ENCODE results near the gene RHOF. TPM values are rescaled to one million over a fixed set of nuclear protein-coding genes. Genes with fewer than 3 reads are reported as not detected.

The RHOF gene
- total and polyA plus RNA-seq, 9 donors: 3.7 to 37.3 (median 15.8) TPM

DNA sequence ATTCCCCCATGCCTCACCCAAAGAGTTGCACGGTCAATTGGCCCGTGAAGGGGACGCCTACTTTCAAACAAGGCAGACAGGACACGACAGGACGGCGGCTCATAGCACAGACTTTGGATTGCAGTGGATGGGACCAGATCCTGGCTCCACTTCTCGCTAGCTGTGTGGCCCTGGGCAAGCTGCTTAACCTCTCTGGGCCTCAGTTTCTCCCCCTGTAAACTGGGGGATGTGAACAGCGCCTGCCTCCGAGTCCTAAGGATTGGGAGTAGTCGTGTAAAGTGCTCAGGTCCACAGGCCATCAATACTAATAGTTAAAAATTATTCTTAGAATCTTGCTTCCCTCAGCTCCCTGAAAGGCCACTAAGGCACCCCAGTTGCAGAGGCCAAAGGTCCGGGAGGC lies 13.1 kb downstream of the RHOF start:
- Histone ChIP-seq H3K36me3 (no peaks in the 10 kb centered on the region), H3K4me3 (no peak overlapping the region), H3K9me3 (no peaks in the 10 kb centered on the region), H3K4me1 (ENCODE audit: insufficient read depth) (peaks cover 2% of the 10 kb centered on the region), H3K27me3 (no peaks in the 10 kb centered on the region), H3K27ac (no peak overlapping the region)
- 84 to 95% (median 94%) methylated on average over 11 of the region's 11 CpGs for WGBS, 3 donors
- TF ChIP-seq POLR2A (IDR thresholded peaks at IDR 0.05): no peak
- TF ChIP-seq EP300 (IDR thresholded peaks at IDR 0.05): no peak
- no peak for DNase-seq
- intact Hi-C loops (cut with DNase I): no loop called here

DNA sequence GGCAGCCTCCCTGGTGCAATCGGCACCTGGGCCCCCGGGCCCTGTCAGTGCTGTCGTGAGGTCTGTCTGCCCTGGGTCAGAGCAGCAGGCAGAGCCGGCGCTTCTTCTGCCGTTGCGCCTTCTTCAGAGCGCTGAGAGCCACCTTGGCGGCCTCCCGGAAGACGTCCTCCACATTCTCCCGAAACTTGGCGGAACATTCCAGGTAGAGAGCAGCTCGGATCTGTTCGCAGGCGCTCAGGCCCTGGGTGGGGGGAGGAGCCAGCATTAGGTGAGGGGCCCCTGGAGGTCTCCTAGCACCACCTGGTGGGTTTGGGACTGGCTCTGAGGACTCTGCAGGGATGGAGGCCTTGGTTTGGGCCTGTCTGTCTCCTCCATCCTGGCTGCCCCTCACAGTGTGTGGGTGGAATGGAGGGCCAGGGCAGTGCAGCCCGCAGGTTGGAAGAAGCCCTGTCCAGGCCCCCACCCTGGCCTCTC lies 14.0 kb downstream of the RHOF start:
- no peak overlapping the region for H3K27ac ChIP-seq
- H3K4me1 ChIP-seq (ENCODE audit: insufficient read depth): peaks cover 2% of the 10 kb centered on the region
- DNase-seq: no peak
- intact Hi-C loops (cut with DNase I): loop anchor here in 1 of 4 donors (5.0 kb wide), 1 partner anchor 82 kb away; no protein-coding TSS in a partner anchor
- no peaks in the 10 kb centered on the region for H3K36me3 ChIP-seq
- no peak overlapping the region for H3K4me3 ChIP-seq
- TF ChIP-seq, protein P1, sequence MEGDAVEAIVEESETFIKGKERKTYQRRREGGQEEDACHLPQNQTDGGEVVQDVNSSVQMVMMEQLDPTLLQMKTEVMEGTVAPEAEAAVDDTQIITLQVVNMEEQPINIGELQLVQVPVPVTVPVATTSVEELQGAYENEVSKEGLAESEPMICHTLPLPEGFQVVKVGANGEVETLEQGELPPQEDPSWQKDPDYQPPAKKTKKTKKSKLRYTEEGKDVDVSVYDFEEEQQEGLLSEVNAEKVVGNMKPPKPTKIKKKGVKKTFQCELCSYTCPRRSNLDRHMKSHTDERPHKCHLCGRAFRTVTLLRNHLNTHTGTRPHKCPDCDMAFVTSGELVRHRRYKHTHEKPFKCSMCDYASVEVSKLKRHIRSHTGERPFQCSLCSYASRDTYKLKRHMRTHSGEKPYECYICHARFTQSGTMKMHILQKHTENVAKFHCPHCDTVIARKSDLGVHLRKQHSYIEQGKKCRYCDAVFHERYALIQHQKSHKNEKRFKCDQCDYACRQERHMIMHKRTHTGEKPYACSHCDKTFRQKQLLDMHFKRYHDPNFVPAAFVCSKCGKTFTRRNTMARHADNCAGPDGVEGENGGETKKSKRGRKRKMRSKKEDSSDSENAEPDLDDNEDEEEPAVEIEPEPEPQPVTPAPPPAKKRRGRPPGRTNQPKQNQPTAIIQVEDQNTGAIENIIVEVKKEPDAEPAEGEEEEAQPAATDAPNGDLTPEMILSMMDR (IDR thresholded peaks at IDR 0.05): no peak
- no peak for TF ChIP-seq POLR2A (IDR thresholded peaks at IDR 0.05)
- no peak for TF ChIP-seq EP300 (IDR thresholded peaks at IDR 0.05)
- no peaks in the 10 kb centered on the region for H3K27me3 ChIP-seq
- H3K9me3 ChIP-seq: no peaks in the 10 kb centered on the region
- WGBS, 3 donors: 88 to 89% (median 89%) methylated on average over 17 of the region's 17 CpGs

DNA sequence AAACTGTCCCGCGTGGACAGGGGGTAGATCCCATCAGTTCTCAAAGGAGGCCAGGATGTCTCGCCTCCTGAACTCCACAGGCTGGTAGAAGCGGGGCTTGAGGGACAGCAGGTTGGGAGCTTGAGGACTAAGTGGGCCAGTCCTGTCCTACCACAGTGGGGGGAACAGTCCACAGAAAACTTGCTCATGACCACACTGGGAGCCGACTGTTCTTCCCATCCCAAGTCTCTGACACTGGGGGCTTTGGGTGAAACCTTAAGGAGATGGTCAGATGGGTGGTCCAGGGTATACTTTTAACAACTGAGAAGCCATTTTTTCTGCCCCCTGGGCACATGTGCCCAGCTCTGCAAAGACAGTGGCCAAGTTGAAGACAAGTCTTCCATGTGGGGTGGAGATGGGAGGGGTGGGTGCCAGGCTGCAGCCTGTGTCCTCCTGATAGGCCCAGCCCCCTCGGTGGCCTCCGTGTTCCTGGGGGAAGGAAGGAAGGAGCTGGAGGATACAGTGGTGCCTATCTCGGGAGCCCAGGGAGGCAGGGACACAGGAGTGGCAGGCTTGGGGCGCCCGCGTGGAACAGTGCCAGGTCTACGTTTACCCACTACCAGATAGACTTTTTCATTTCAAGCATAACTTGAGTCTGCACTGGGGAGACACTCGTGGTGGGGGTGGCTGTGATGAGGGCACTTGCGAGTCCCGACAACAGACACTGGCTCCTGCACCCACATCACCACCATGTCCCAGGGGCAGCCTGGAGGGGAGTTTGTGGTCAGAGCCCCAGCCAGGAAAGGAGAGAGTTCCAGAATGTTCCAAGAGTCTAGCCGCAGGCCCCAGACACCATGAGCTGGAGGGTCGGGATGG lies 14.7 kb downstream of the RHOF start:
- intact Hi-C loops (cut with DNase I): loop anchor here in 1 of 4 donors (5.0 kb wide), 1 partner anchor 81 kb away; no protein-coding TSS in a partner anchor
- TF ChIP-seq, protein P1 (IDR thresholded peaks at IDR 0.05): no peak
- TF ChIP-seq EP300 (IDR thresholded peaks at IDR 0.05) (no peak), POLR2A (IDR thresholded peaks at IDR 0.05) (no peak)
- H3K4me3 ChIP-seq: no peak overlapping the region
- no peaks in the 10 kb centered on the region for H3K27me3 ChIP-seq
- peaks cover 2% of the 10 kb centered on the region for H3K4me1 ChIP-seq (ENCODE audit: insufficient read depth)
- 82 to 85% (median 85%) methylated on average over 17 of the region's 17 CpGs for WGBS, 3 donors
- DNase-seq: no peak
- H3K36me3 ChIP-seq: no peaks in the 10 kb centered on the region
- H3K9me3 ChIP-seq: no peaks in the 10 kb centered on the region
- no peak overlapping the region for H3K27ac ChIP-seq

DNA sequence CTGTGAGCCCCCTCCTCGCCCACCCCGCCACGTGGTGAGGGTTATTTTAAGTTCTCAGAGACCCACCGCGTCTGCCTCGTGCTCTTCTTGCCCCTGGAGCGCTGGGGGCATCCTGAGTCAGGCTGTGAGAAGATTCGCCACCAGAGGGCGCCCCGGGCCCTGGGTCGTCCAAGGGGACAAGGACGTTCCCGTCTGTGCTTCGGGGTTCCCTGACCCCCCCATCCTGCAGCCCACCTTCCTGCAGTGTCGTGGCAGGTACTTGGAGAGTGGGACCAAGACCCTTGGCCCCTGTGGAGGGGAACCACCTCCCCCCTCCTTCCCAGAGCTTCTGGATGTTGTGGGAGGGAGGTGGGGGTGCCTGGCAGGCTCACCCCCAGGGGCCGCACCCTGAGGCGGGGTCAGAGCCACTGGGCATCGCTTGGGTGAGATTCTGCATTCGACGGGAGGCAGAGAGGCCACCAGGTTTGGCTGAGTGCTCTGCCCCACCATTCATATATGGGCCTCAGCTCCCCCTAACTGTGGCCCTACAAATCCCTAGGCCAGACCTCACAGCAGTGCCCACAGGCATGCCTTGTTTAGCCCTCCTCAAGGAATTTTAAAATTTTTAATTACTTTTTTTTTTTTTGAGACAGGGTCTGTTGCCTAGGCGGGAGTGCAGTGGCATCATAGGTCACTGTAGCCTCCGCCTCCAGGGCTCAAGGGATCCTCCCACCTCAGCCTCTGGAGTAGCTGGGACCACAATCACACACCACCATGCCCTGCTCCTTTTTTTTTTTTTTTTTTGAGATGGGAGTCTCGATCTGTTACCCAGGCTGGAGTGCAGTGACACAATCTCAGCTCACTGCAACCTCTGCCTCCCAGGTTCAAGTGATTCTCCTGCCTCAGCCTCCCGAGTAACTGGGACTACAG lies 17.0 kb downstream of the RHOF start:
- Histone ChIP-seq H3K4me1 (ENCODE audit: insufficient read depth) (no peaks in the 10 kb centered on the region), H3K27ac (no peak overlapping the region), H3K4me3 (no peak overlapping the region), H3K9me3 (no peaks in the 10 kb centered on the region), H3K27me3 (no peaks in the 10 kb centered on the region), H3K36me3 (no peaks in the 10 kb centered on the region)
- intact Hi-C loops (cut with DNase I): loop anchor here in 2 of 4 donors (1.0 to 5.0 kb wide), 2 partner anchors 36 to 79 kb away; no protein-coding TSS in a partner anchor
- WGBS, 3 donors: 35 to 46% (median 45%) methylated on average over 16 to 24 of the region's 24 CpGs
- no peak for TF ChIP-seq EP300 (IDR thresholded peaks at IDR 0.05)
- TF ChIP-seq, protein P1 (IDR thresholded peaks at IDR 0.05): peak; percentile 58 to 81 (median 67)
- peak; percentile 66 to 86 (median 80) for DNase-seq
